Stimulated activated CD4-positive, alpha-beta T cell treated with anti-CD3 and anti-CD28 coated beads, Interleukin-4, amount 100 ng/mL, for 24 hours (primary cell): ENCODE results near the gene GPSM3.
"Not testable (repeated sequence)": the region's sequence is repeated elsewhere in the genome, so short reads cannot be mapped to it uniquely, and the experiment has no call there.

Experiments used
- DNase-seq: peaks from one replicate; pipeline ENCODE4 v3.0.0-alpha.2; 2020

The GPSM3 gene

DNA sequence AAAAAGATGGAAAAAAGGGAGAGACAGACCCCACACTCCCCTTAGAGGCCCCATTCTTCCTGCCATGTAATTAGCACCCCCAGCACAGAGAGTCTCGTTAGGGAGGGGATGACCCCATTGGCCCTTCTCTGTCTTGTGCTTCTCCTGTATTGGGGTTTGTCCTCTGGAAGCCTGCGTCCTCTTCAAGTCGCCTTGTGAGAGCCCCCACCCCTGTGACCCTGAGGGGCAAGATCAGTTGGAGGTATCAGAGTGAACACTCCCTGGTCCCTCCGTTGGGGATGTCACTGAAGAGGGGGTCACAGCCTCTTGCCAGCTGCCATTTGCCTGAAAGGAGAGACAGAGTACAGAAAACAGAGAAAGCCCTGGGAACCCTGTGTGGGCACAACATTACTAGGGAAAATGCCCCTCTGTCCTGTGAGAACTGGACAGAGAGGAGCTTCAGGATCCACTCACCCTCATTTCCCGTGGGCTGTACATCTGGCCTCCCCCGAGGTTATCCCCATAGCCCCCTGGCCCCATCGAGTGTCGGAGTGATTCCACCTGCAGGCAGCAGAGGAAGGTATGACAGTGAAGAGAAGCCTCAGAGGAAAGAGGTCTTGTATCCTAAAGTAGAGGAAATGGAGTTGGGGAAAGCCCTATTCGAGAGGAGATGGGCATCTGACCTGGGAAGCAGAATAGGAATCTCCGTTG, 6.1 kb downstream of the GPSM3 start:
- DNase-seq = not testable (repeated sequence)

DNA sequence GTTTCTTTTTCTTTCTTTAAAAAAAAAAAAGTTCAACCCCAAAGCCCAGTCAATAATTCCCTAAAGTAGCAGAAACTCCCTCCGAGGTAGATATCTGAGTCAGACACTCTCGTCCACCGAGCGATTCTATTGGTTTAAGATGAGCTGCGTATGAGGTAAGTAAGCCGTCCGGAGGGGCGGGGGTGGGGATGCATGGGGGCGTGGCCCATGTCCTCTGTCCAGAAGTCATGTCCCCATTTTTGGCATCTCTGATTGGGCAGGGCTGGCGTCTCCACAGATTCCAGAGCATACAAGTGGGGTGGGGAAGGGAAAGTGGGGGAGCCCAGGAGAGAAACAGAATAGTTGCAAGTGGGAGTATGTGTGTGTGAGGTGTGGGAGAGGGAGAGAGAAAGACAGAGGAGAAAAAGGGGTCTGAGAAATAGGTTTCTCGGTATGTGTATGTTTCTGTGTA, 6.7 kb downstream of the GPSM3 start:
- DNase-seq = peak; percentile 66

DNA sequence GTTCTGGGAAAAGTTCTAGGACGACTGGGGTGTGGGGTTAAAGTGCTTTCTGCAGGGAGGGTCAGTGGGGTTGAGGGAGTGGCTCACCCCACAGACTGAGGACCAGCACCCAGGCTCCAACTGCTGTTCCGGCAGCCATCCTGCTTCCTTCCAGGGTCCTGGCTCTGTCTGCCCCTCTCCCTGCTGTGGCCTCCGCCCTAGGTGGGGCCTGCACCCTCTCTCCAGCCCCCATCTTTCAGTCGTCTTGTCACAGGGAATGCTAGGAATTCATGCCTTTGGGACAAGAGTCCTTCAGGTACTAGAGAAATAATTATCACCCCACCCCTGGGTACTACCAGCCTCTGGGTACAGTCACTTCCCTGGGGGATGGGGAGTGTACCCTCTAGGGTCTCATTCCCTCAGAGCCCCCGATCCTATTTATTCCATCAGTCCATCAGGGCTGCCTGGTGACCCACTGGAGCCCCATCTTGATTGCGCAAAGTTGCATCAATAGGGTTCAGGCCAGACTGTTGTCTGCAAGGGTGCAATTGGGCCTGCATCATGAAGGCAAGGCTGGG, 8.3 kb downstream of the GPSM3 start, which contains the start of gene AGER:
AGER (minus strand) TSS at position 170 of the 557 bp plus-strand sequence; CDS start at position 139, 31 bp downstream.
- no peak for DNase-seq

DNA sequence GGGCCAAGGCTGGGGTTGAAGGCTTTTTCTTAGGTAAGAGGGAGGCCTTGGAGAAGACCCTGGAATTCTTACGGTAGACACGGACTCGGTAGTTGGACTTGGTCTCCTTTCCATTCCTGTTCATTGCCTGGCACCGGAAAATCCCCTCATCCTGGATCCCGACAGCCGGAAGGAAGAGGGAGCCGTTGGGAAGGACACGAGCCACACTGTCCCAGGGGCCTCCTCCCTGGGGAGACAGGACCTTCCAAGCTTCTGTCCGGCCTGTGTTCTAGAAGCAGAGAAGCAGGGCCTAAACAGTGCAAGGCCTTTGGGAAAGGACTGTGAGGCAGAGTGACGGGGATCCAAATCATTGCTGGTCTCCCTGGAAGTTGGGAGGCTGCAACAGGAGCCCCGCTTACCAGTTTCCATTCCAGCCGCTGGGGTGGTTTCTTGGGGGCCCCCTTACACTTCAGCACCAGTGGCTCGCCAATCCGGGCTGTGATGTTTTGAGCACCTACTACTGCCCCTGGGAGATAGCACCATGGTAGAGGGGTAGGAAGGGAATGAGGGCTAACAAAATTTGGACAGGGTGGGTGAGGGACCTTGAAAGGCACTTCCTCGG, 8.9 kb downstream of the GPSM3 start:
- no peak for DNase-seq

DNA sequence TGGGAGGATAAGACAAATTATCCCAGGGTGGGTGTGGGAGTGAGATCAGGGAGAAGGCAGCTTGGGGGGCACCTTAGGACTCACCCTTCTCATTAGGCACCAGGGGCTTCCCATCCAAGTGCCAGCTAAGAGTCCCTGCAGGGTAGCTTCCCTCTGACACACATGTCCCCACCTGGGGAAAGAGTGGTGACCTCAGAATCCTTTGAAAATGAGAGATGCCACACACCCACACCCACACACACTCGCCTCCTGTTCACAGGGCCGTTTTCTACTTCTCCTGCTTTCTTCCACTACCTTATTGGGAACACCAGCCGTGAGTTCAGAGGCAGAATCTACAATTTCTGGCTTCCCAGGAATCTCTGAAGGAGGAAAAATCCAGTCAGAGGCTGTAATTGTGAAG, 9.4 kb downstream of the GPSM3 start:
- DNase-seq = no peak

DNA sequence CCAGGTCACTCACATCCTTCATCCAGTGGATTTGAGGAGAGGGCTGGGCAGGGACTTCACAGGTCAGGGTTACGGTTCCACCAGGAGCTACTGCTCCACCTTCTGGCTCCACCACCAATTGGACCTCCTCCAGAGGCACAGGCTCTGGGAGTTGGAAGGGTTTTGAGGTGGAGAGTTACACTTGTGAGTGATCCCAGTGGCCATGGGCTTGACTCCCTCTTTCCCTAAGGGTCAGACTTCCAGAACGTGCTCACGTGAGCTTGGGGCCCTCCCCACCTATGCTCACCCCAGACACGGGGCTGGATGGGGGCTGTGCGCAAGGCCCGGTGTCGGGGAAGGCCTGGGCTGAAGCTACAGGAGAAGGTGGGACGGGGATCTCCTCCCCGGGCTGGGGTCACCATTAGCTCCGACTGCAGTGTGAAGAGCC, 9.9 kb downstream of the GPSM3 start:
- no peak for DNase-seq

DNA sequence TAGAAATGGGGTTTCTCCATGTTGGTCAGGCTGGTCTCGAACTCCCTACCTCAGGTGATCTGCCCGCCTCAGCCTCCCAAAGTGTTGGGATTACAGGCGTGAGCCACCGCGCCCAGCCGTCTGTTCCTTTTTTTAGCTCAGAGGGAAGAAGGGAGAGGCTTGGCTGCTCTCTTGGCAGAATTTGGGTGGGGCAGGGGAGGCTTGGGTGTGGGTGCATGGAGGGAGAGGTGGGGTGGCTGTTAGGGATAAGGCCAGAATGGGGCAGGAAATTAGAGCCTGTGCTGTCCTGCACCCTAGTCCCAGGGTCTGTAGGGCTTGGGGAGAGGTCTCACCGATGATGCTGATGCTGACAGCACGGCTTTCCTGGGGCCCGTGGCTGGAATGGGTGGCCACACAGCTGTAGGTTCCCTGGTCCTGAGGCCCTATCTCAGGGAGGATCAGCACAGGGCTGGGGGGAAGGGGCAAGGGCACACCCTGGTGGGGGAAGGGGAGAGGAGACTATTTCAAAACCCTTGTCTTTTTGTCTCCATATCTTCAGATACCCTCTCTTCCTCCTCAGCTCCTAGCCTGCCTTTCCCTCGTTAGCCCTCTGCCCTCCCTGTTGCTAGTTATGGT, 10.4 kb downstream of the GPSM3 start:
- DNase-seq = no peak

DNA sequence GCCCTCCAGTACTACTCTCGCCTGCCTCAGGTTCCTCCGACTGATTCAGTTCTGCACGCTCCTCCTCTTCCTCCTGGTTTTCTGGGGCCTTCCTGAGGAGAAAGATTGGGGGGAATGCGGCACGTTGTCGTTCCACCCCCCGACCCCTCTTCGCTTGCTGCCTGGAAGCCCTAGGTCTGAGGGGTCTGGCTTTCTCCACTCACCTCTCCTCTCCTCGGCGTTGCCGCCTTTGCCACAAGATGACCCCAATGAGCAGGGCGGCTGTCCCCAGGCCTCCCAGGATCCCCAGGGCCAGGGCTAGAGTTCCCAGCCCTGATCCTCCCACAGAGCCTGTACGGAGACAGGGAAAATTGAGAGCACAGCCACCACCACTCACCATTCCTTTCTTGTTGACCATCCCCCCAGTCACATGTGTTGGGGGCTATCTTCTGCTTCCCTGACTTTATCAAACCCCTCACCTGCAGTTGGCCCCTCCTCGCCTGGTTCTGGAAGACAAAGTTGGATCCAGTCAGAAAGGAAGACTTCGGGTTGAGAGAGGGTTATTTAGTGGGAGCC, 11.2 kb downstream of the GPSM3 start:
- DNase-seq = no peak

DNA sequence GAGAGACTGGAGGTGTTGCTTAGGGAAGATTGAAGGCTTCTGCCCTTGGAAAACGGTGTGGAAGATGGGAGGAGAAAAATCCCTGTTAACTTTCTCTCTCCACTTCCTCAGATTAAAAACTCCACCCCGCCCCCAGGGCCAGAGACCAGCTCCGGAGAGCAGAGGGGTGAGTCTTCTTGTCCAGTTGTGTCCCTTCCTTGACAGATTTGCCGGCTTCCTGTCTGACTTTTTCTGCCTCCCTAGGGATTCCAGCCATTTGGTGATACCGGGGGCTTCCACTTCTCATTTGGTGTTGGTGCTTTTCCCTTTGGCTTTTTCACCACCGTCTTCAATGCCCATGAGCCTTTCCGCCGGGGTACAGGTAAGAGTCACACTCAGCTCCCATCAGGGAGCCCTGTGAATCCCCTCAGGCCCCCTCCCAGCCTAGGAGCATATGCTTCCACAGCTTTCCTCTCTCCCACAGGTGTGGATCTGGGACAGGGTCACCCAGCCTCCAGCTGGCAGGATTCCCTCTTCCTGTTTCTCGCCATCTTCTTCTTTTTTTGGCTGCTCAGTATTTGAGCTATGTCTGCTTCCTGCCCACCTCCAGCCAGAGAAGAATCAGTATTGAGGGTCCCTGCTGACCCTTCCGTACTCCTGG, 12.6 kb downstream of the GPSM3 start:
- no peak for DNase-seq

DNA sequence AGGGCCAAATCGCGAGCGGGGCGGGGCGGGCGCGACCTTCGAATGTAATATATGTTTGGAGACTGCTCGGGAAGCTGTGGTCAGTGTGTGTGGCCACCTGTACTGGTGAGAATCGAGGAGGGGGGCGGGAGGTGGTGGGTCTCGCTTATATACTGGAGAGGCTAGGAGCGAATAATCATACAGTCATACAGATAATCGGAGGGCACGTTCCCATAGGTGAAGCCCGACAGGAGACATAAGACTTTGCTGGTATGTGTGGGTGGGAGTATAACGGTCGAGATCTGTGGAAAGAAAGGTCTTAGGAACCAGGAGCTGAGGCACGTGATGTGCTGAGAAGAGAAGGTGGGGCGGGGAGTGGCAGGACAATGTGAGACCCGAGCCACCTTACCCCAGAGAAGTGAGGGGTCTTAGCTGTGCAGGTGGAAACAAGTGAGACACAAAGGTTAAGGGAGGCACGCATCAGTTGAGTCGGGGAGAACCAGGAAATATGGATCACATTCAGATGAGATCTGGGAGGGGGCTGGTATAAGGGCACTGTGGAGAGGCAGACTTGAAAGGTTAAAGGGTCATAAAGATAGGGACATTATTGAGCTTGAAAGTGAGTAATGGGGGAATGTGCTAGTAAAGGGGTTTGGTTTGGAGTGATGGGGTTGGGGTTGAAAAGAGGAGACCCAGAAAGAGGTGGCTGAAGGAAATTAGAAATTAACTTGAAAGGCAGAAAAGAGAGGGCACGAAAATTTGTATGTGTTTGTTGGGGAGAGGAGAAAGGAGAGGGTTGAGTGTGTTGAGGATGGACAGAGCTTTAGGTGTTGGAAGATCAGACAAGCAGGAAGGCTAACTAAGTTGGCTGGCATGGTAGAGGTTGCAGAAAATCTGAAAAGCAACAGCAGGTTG, 13.6 kb downstream of the GPSM3 start:
- no peak for DNase-seq

DNA sequence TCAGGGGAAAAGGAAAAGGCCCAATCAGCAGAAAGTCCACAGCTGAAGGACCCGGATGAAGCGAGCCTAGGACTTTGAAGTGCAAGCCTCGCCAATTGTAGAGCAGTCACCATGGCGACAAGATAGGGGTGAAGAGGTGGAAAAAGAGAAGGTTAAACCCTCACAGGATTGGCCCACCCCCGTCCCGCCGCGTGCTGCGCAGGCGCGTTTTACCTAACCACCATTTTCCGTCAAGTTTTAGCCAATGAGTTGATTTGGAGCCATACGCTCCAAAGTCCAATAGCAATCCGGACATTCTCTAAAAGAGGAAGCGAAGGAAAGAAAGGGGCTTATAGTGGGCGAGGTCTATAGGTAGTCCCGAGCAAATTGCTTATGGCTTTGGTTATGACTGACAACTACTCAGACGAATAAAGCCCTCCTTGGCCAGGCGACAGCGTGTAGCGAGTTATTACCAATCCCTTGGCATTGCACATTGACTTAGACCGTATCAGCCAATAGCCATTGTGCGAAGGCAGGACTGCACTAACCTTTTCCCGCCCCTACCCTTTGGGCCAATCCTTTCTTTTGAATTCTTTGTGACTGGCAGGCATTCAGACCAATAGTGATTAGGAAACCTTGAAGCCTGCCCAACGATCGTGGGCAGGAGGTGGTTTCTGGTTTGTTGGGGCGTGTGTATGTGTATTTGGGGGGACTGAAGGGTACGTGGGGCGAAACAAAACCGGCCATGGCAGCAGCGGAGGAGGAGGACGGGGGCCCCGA, 14.5 kb downstream of the GPSM3 start, which contains the start of gene RNF5:
RNF5 (plus strand) TSS at position 618 of the 759 bp plus-strand sequence; CDS start at position 725, 107 bp downstream.
- DNase-seq = peak; percentile 95

DNA sequence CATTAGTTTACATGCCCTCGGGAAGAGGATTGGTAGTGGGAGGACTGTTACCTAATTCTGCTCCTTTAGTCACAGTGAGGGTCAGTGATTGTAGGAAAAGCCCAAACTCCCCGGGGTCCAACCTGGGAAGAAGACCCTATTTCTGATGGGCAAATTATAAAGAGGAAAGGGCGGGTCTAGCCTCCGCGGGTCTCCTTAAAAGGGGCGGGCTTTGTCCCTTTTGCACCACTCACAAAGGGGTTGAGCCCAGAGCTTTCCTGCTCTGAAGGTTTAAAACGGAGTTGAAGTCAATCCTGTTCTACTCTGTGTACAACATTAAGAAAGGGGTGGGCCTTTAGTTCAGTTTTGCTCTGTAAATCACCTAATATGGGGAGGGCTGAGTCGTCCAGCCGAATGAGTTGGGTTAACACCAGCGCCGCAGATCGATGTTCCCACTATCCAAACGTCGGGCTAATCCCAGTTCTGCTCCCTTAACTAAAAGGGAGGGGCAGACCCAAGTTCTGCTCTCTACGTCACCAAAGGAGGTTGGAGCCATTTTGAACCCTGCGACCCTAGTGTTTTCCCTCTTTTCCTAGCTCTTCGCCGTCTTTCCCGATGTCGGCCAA, 15.2 kb downstream of the GPSM3 start:
- peak; percentile 43 for DNase-seq

DNA sequence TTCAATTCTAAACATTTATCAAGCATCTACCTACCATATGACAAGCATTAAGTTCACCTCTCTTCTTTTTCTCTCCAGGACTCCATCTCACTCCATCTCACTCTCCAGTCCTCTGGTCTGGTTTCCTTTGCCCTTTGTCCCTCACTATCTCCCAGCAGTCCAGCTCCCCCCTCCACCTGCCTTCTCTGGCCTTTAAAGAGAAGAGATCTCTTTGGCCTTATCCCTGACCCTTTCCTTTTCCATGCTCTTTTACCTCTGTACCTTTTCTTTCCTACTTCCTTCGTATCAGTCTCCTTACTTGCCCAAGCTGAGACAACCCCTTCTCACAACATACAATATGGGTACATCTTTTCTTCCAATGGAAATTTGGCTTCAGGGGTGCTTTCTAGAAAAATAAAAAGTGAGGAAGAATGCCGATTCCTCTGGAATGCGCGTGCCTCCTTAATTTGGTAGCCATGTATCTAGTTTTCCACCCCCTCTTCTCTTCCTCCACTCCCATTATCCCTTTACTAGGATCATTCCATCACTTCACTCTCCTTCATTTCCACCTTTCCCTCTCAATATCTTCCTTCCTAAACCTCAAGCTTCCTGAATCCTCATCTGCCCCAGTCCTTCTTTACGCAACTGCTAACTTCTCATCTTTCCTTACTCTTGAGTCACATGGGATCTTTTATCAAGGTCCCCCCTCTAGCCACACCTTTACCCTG, 15.8 kb downstream of the GPSM3 start:
- DNase-seq = no peak

DNA sequence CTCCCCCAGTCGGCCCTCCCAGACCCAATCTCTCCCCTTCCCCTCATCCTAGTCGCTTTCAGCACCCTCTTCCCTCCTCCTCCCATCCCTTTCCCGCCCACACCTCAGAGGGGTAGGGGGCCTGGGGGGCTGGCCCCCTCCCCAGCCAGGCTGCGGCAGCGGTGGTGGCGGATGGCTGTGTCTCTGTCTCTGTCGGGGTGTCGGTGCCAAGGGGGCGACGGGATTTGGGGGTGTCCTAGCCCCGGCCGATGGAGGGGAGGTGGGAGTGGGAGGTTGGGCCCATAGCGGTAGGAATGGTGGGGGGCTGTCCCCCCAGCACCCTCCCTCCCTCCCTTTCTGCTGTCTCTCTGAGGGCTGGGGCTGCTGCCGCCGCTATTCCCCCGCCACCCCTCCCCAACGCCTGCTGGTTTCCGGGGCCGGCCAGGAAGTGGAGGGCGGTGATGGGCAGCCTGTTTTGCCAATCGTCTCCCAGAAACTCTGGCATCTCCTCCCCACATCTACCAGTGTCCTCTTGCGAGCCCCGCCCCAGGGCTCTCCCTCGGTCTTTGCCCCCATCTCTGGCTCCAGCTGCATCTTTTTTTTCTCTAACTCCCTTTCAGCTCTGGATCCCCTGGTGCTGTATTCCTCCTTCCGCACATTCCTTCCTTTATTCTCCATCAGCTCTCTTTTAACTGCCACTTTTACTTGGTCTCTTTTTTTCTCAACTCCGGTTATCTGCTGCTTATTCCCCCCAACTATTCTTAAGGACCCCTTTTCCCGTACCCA, 16.6 kb downstream of the GPSM3 start, which contains the start of gene AGPAT1:
AGPAT1 (minus strand) TSS at position 374 of the 765 bp plus-strand sequence. CDS start 4,588 bp downstream, outside the sequence.
- peak; percentile 98 for DNase-seq

DNA sequence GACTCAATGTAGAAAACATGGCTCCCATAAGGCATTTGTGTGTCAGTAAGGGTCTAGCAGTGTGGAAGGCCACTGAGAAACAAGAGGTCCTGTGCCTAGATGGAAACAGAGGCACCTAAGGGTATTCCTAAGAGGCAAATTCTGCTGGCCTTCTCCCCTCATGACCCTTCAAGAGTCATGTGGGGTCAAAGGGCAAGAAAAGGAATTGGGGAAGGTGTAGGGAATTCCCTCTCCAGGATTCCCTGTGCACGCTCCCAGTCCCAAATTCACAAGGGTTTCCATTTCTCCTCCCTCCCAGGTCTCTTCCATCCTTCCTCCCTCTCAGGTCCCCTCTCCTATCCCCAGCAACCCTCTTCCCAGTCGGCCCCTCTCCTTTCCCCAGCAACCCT, 17.1 kb downstream of the GPSM3 start:
- DNase-seq = no peak

DNA sequence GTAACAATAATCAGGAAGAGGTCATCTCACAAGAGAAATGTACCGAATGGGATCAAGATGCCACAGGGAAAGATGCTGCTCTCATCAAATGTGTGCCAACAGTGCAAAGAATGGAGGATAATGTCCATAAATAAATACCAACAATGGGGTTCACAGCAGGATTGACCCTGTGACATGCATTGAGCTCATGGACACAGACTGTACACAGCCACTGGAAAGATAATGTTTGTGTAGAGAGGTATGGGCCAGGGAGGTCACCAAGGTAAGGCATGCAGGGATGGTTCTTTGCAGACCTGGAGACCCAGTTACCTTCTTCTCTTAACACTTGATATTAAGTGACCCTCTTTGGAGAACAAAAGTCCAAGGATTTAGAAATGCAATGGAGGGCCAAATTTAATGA, 18.0 kb downstream of the GPSM3 start:
- no peak for DNase-seq

DNA sequence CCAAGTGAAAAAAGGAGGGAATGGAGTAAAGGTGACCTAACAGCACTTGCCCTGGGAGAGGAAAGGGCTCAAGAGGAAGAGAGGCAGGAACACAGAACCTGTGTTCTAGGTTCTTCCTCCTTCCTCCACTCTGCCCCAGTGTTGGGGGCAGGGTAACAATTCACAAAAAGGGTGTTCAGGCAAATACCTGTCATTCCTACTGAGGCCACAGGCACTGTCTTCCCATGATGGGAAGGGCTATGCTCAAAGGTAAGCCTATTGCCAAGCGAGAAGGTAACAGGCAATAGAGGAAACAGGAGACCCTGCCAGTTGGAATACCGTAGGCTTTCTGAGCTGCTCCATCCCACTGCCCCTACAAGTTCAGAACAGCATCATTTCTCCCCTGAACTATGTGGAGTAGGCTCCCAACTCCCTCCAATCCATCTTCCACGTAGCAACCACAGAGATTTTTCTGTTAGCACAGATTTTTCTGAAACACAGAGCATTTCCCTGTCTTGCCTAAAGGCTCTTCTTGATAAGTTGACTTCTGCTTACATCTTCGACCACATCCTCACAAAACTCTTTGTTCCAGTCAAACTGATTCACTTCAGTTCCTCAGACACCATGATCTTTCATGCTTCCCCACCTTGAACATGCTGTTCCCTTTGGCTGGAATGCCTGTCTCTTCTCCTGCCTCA, 19.3 kb downstream of the GPSM3 start:
- no peak for DNase-seq

DNA sequence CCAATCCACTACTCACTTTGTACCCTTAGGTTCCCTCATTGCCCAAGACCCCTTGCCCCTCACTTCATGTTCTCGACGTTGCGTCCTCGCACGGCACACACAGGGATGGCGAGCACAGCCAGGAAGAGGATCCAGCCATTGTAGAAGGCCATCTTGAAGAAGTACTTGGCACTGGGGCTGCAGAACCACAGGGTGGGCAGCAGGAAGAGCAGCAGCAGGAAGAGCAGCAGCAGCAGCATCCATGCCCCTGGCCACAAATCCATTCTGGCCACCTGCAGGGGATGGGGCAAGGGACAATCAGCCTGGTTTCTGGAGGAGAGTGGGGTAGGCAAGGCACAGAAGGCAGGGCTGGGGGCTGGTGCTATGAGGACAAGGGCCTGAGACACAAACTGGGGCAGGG, 21.2 kb downstream of the GPSM3 start:
- DNase-seq = no peak
